K562 (cell line): ENCODE measurements around the gene CRKL. TPM values are rescaled to one million over a fixed set of nuclear protein-coding genes. Genes with fewer than 3 reads are reported as not detected.

Experiments used
- CTBP1 ChIP-seq: fragments of 450-650 bp; IDR thresholded peaks from 2 replicates; pipeline ENCODE4 v1.6.1; 2016; ENCODE audit warnings: borderline replicate concordance
- CTCF ChIP-seq, 3 experiments: IDR thresholded peaks in 2 of 3; conservative IDR thresholded peaks in 1 of 3; 2 replicates each; pipeline ENCODE4 v1.5.1; 2011 to 2012; ENCODE audit warnings: low read length in 3 of 3, mild to moderate bottlenecking in 3 of 3, control low read depth in 2 of 3, improper control_type of control experiment in 1 of 3, inconsistent platforms in 1 of 3, low read depth in 1 of 3, mixed read lengths in 1 of 3, moderate library complexity in 1 of 3; ENCODE audit not compliant: insufficient read depth in 2 of 3
- CTCFL ChIP-seq: IDR thresholded peaks from 2 replicates; pipeline ENCODE4 v1.6.1; 2011; ENCODE audit warnings: borderline replicate concordance, low read depth, mild to moderate bottlenecking, moderate library complexity, low read length; ENCODE audit not compliant: insufficient read depth, poor library complexity, severe bottlenecking
- EGR1 ChIP-seq: fragments of 450-650 bp; conservative IDR thresholded peaks from 2 replicates; pipeline ENCODE4 v1.6.1; 2017; ENCODE audit warnings: mild to moderate bottlenecking
- FOXK2 ChIP-seq, 2 experiments: fragments of 450-650 bp; IDR thresholded peaks in 1 of 2; conservative IDR thresholded peaks in 1 of 2; 2 replicates each; pipeline ENCODE4 v1.6.1; 2016; ENCODE audit warnings: low read depth in 2 of 2, mild to moderate bottlenecking in 1 of 2
- HCFC1 ChIP-seq: IDR thresholded peaks from 2 replicates; pipeline ENCODE4 v1.6.1; 2012; ENCODE audit warnings: low read depth, low read length, improper control_type of control experiment
- HMGXB4 ChIP-seq: sonication (generic); formaldehyde crosslinking; IDR thresholded peaks from 2 replicates; pipeline ENCODE4 v1.8.1; 2023; ENCODE audit warnings: mild to moderate bottlenecking, missing genetic modification reagents
- KLF10 ChIP-seq: fragments of 250-450 bp; sonication (Bioruptor Pico); IDR thresholded peaks from 2 replicates; pipeline ENCODE4 v1.6.1; 2021; ENCODE audit warnings: matching md5 sums
- MEIS2 ChIP-seq: fragments of 450-650 bp; IDR thresholded peaks from 2 replicates; pipeline ENCODE4 v1.6.1; 2014; ENCODE audit warnings: mild to moderate bottlenecking; ENCODE audit not compliant: partially characterized antibody
- RAD21 ChIP-seq, 2 experiments: fragments of 250-450 bp in 1 of 2; fragments of 450-650 bp in 1 of 2; sonication (Bioruptor Pico) in 1 of 2; formaldehyde crosslinking in 1 of 2; IDR thresholded peaks in 1 of 2; conservative IDR thresholded peaks in 1 of 2; 2 replicates each; pipeline versions ENCODE4 v1.4.0 to v1.8.0; 2020 to 2022; ENCODE audit warnings: mild to moderate bottlenecking in 2 of 2, moderate library complexity in 1 of 2
- TAF15 ChIP-seq: fragments of 200-400 bp; formaldehyde crosslinking; IDR thresholded peaks from 2 replicates; pipeline ENCODE4 v1.6.1; 2017; ENCODE audit warnings: mild to moderate bottlenecking, low read depth, low read length, moderate library complexity
- THAP12 ChIP-seq: fragments of 250-450 bp; sonication (Bioruptor Pico); IDR thresholded peaks from 2 replicates; pipeline ENCODE4 v1.9.0; 2021; ENCODE audit warnings: mild to moderate bottlenecking, inconsistent platforms
- VEZF1 ChIP-seq: fragments of 200-800 bp; sonication (Bioruptor generic); IDR thresholded peaks from 2 replicates; pipeline ENCODE4 v1.6.1; 2017; ENCODE audit warnings: missing genetic modification characterization, missing compliant biosample characterization
- ZC3H4 ChIP-seq: sonication (generic); formaldehyde crosslinking; IDR thresholded peaks from 2 replicates; pipeline ENCODE4 v1.9.0; 2021; ENCODE audit warnings: missing genetic modification reagents, borderline replicate concordance
- ZFP36 ChIP-seq: fragments of 150-350 bp; IDR thresholded peaks from 2 replicates; pipeline ENCODE4 v1.6.1; 2018; ENCODE audit warnings: low read length, low read depth; ENCODE audit not compliant: partially characterized antibody
- ZNF76 ChIP-seq: fragments of 250-450 bp; sonication (Bioruptor Pico); IDR thresholded peaks from 2 replicates; pipeline ENCODE4 v1.4.0; 2020; ENCODE audit warnings: mild to moderate bottlenecking, moderate library complexity, borderline replicate concordance
- polyA plus RNA-seq, 8 experiments: library from polyadenylated mRNA; depleted of rRNA in 4 of 8; stranded (reverse) in 5 of 8; unstranded in 3 of 8; fragments of >200 nt; fragmentation: Nextera tagmentation in 2 of 8; fragmentation: Illumina TruSeq in 1 of 8; extraction: Ambion mirVana in 2 of 8; extraction: Trizol in 1 of 8; gene quantifications; 2 replicates each; pipeline versions ENCODE4 v1.2.1 to v1.2.3, GENCODE V29; 2011 to 2014; ENCODE audit warnings: inconsistent platforms in 1 of 8, missing spikeins in 1 of 8
- total RNA-seq, 7 experiments: library from RNA; depleted of rRNA in 6 of 7; stranded (reverse); fragments of >200 nt in 6 of 7; fragmentation: Illumina TruSeq in 2 of 7; extraction: Trizol in 2 of 7; gene quantifications; 2 replicates each; pipeline versions ENCODE4 v1.2.1 to v1.2.3, GENCODE V29; 2011 to 2021; ENCODE audit warnings: low replicate concordance in 1 of 7

Gene CRKL
- total and polyA plus RNA-seq, 9 of the 15 experiments (the other 6 are each of a cell fraction or from before 2014, with no cell fraction given), result 100 to 263 (median 124) TPM

DNA sequence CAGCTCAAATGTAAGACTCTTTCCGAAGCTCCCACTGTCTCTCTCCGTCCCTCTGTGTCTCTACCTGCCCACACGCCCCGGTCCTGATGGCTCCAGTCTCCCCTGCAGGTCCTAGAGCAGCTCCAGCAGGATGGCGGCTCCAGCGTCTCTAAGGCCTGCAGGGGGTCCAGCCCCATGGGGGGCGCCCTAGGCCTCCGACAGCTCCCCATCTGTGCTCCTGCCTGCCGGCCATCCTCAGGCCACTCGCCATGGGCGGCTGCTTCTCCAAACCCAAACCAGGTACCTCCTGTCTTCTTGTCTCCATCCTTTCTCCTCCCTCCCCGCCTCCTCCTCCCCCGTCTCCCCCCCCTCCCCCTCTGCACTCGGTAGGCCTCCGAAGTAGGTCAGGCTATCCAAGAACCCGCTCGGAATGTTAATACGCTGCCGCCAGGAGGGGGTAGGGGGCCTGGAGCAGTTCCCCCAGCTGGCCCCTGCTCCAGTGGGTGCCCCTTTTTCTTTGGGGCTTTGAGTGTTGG lies 50.5 kb downstream of the CRKL start (continued):
- TF ChIP-seq CTCFL (peak; percentile 29), KLF10 (CRISPR knock-in tag) (no peak), FOXK2 (conservative IDR thresholded peaks at IDR 0.05 in 1 of 2, IDR thresholded peaks at IDR 0.05 in 1 of 2; ENCODE audit: low read depth in 2 of 2) (no peak), MEIS2 (no peak), ZNF76 (CRISPR knock-in tag) (no peak), HMGXB4 (CRISPR knock-in tag) (no peak), CTBP1 (peak; percentile 84), CTCF (IDR thresholded peaks at IDR 0.05 in 2 of 3, conservative IDR thresholded peaks at IDR 0.05 in 1 of 3; ENCODE audit: insufficient read depth in 2 of 3, low read depth in 1 of 3, low read length in 3 of 3) (peak; percentile 22 to 36 (median 29); a peak in 3 of 6 replicates), ZC3H4 (CRISPR knock-in tag) (no peak), ZFP36 (no peak), VEZF1 (peak; percentile 78), THAP12 (CRISPR knock-in tag) (0 out of 2 replicates have a peak, but pooled peaks have one; percentile 31), RAD21 (CRISPR knock-in tag; conservative IDR thresholded peaks at IDR 0.05 in 1 of 2, IDR thresholded peaks at IDR 0.05 in 1 of 2) (peak in 1 of 2 experiments; percentile 23; a peak in 1 of 4 replicates), EGR1 (peak; percentile 52), HCFC1 (no peak), TAF15 (0 out of 2 replicates have a peak, but pooled peaks have one; percentile 20)
